Measurements from ENCODE around the gene LRP8.

The LRP8 gene

DNA sequence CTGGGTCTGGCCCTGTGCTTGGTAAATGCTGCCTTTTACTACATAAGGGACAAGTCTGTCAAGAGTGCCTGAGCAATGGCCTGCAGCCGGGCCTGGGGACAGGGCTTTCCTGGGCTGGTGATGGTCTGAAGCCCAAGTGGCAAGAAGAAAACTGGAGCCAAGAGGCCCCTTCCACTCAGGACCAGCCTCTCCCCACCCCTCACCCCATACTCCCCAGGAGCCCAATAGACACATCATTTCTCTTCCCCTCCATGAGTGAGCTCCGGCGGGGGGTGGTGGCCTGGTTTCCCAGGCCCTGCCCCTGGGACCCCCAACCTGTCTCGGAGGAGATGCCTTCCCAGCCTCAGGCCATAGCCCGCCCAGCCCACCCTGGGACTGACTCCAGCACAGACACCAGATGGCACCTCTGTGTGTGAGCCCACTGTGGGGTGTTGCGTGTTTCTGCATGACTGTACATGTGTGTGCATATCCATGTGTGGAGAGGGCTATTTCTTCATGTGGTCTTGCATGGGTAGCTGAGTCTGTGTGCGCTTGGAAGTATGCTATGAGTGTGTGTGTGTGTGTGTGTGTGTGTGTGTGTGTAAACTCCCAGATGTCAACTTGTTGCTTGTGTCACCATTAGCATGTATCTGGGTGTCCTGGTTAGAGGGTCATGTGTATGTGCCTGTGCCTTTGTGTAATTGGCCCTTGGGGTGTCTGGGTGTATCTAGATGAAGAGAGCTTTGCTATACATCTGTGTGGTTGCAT lies 14.3 kb upstream of the LRP8 start:
- Histone ChIP-seq H3K9me3 (replicated peaks in 1 of 2; ENCODE audit: control insufficient read depth in 2 of 2, insufficient read depth in 1 of 2, low read depth in 1 of 2, low read length in 2 of 2) (no peaks in the 10 kb centered on the region), H3K18ac (ENCODE audit: low read length) (no peak overlapping the region), H3K4me1 (ENCODE audit: control insufficient read depth in 2 of 2, insufficient read depth in 1 of 2, low read depth in 1 of 2, low read length in 2 of 2) (peaks cover 0 to 3% of the 10 kb centered on the region in 2 donors), H3K4ac (ENCODE audit: low read length) (no peak overlapping the region), H3K4me3 (ENCODE audit: low read length in 2 of 2) (no peak overlapping the region), H3K27me3 (ENCODE audit: control insufficient read depth in 3 of 3, insufficient read depth in 3 of 3, low read depth in 1 of 3, low read length in 3 of 3) (peaks cover 0 to 17% (median 0%) of the 10 kb centered on the region in 3 experiments), H2BK5ac (ENCODE audit: low read length) (no peak overlapping the region), H2BK15ac (ENCODE audit: low read length) (no peak overlapping the region), H3K14ac (ENCODE audit: low read length) (no peak overlapping the region), H3K4me2 (ENCODE audit: insufficient read depth, low read length, poor library complexity, severe bottlenecking) (no peak overlapping the region), H2BK120ac (ENCODE audit: low read depth, low read length) (no peak overlapping the region), H3K36me3 (replicated peaks in 1 of 2; ENCODE audit: control insufficient read depth in 2 of 2, insufficient read depth in 2 of 2, low read length in 2 of 2) (no peaks in the 10 kb centered on the region), H3K23ac (ENCODE audit: low read depth, low read length, poor library complexity) (no peak overlapping the region), H2BK12ac (ENCODE audit: low read length) (no peak overlapping the region), H4K91ac (ENCODE audit: low read depth, low read length, poor library complexity) (no peak overlapping the region), H2AK5ac (ENCODE audit: low read depth, low read length) (peak overlapping the region; percentile 24), H2AFZ (ENCODE audit: low read length) (no peak overlapping the region), H3K79me1 (ENCODE audit: low read depth, low read length) (no peaks in the 10 kb centered on the region), H3K9ac (ENCODE audit: low read depth, low read length, poor library complexity) (no peak overlapping the region), H3K27ac (replicated peaks; ENCODE audit: low read length) (no peak overlapping the region), H4K8ac (ENCODE audit: low read depth, low read length) (no peak overlapping the region)
- no peak for DNase-seq (ENCODE audit: low spot score)
- no CpG with 5 or more reads among the region's 7 CpGs for WGBS, 2 donors (ENCODE audit: extremely low coverage in 2 of 2, insufficient read length in 2 of 2, insufficient replicate concordance in 1 of 2)

DNA sequence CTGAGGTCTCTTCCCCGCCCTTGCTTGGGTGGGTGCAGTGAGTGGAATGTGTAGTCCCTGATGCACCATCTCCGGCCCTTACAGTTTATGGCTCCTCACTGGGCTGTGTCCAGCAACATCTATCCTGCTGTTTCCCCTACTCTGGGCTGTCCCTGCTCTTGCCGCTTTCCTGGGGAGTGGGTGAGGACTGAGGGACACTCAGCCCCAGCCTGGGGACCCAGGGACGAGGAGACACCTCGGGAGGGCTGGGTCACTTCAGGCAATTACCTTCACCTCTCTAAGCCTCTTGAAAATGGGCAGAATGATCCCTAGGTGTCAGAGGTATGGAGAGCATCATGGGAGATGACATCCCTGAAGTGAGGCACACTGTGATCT lies 13.6 kb upstream of the LRP8 start:
- Histone ChIP-seq H2AFZ (ENCODE audit: low read length) (no peak overlapping the region), H3K14ac (ENCODE audit: low read length) (no peak overlapping the region), H3K27me3 (ENCODE audit: control insufficient read depth in 3 of 3, insufficient read depth in 3 of 3, low read depth in 1 of 3, low read length in 3 of 3) (peaks cover 0 to 17% (median 0%) of the 10 kb centered on the region in 3 experiments), H3K4me2 (ENCODE audit: insufficient read depth, low read length, poor library complexity, severe bottlenecking) (no peak overlapping the region), H3K4ac (ENCODE audit: low read length) (no peak overlapping the region), H4K91ac (ENCODE audit: low read depth, low read length, poor library complexity) (no peak overlapping the region), H3K27ac (replicated peaks; ENCODE audit: low read length) (no peak overlapping the region), H2BK15ac (ENCODE audit: low read length) (no peak overlapping the region), H2BK120ac (ENCODE audit: low read depth, low read length) (no peak overlapping the region), H3K4me3 (ENCODE audit: low read length in 2 of 2) (no peak overlapping the region), H3K79me1 (ENCODE audit: low read depth, low read length) (no peaks in the 10 kb centered on the region), H3K23ac (ENCODE audit: low read depth, low read length, poor library complexity) (no peak overlapping the region), H3K36me3 (replicated peaks in 1 of 2; ENCODE audit: control insufficient read depth in 2 of 2, insufficient read depth in 2 of 2, low read length in 2 of 2) (no peaks in the 10 kb centered on the region), H2BK5ac (ENCODE audit: low read length) (no peak overlapping the region), H3K18ac (ENCODE audit: low read length) (no peak overlapping the region), H3K9ac (ENCODE audit: low read depth, low read length, poor library complexity) (no peak overlapping the region), H3K9me3 (replicated peaks in 1 of 2; ENCODE audit: control insufficient read depth in 2 of 2, insufficient read depth in 1 of 2, low read depth in 1 of 2, low read length in 2 of 2) (no peaks in the 10 kb centered on the region), H2AK5ac (ENCODE audit: low read depth, low read length) (no peak overlapping the region), H2BK12ac (ENCODE audit: low read length) (no peak overlapping the region), H3K4me1 (ENCODE audit: control insufficient read depth in 2 of 2, insufficient read depth in 1 of 2, low read depth in 1 of 2, low read length in 2 of 2) (peaks cover 0 to 3% of the 10 kb centered on the region in 2 donors), H4K8ac (ENCODE audit: low read depth, low read length) (no peak overlapping the region)
- DNase-seq (ENCODE audit: low spot score) = no peak
- WGBS, 2 donors (ENCODE audit: extremely low coverage in 2 of 2, insufficient read length in 2 of 2, insufficient replicate concordance in 1 of 2) = no CpG with 5 or more reads among the region's 5 CpGs

DNA sequence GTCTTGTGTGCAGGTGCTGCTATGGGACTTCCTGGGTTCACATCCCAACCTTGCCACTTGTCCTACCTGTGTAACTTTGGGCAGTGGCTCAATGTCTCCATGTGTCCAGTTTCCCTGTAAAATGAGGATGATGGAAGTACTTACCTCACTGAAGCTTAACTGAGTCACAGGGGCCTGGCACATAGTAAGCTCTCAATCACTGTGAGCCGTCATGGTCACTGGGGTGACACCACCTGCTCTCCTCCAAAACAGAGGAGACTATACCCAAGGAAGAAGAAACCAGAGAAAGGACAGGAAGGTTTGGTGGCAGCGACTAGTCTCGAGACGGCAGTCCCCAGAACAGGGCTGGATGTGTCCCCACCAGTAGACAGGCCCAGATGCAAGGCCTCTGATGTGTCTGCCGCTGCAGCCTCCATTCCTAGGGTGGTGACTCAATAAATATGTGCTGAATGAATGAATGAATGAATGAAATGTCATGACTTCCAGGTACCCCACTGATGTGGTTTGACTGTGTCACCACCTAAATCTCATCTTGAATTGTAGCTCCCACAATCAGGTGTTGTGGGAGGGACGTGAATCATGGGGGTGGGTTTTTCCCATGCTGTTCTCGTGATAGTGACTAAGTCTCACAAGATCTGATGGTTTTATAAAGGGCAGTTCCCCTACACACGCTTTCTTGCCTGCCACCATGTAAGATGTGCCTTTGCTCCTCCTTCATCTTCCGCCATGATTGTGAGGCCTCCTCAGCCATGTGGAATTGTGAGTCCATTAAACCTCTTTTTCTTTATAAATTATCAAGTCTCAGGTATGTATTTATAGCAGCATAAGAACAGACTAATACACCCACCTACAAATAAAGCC lies 13.0 kb upstream of the LRP8 start:
- peaks cover 0 to 3% of the 10 kb centered on the region in 2 donors for H3K4me1 ChIP-seq (ENCODE audit: control insufficient read depth in 2 of 2, insufficient read depth in 1 of 2, low read depth in 1 of 2, low read length in 2 of 2)
- H4K8ac ChIP-seq (ENCODE audit: low read depth, low read length) = no peak overlapping the region
- no peak for DNase-seq (ENCODE audit: low spot score)
- no peak overlapping the region for H3K14ac ChIP-seq (ENCODE audit: low read length)
- H3K23ac ChIP-seq (ENCODE audit: low read depth, low read length, poor library complexity) = no peak overlapping the region
- H2BK5ac ChIP-seq (ENCODE audit: low read length) = peak overlapping the region; percentile 3
- H3K79me1 ChIP-seq (ENCODE audit: low read depth, low read length) = no peaks in the 10 kb centered on the region
- WGBS, 2 donors (ENCODE audit: extremely low coverage in 2 of 2, insufficient read length in 2 of 2, insufficient replicate concordance in 1 of 2) = no CpG with 5 or more reads among the region's 9 CpGs
- no peak overlapping the region for H2BK12ac ChIP-seq (ENCODE audit: low read length)
- H2BK15ac ChIP-seq (ENCODE audit: low read length) = no peak overlapping the region
- H3K27ac ChIP-seq (replicated peaks; ENCODE audit: low read length) = no peak overlapping the region
- H3K4me2 ChIP-seq (ENCODE audit: insufficient read depth, low read length, poor library complexity, severe bottlenecking) = no peak overlapping the region
- H3K9me3 ChIP-seq (replicated peaks in 1 of 2; ENCODE audit: control insufficient read depth in 2 of 2, insufficient read depth in 1 of 2, low read depth in 1 of 2, low read length in 2 of 2) = no peaks in the 10 kb centered on the region
- no peak overlapping the region for H3K4me3 ChIP-seq (ENCODE audit: low read length in 2 of 2)
- no peaks in the 10 kb centered on the region for H3K36me3 ChIP-seq (replicated peaks in 1 of 2; ENCODE audit: control insufficient read depth in 2 of 2, insufficient read depth in 2 of 2, low read length in 2 of 2)
- H2AFZ ChIP-seq (ENCODE audit: low read length) = no peak overlapping the region
- H3K27me3 ChIP-seq (ENCODE audit: control insufficient read depth in 3 of 3, insufficient read depth in 3 of 3, low read depth in 1 of 3, low read length in 3 of 3) = peaks cover 0 to 17% (median 0%) of the 10 kb centered on the region in 3 experiments
- H3K4ac ChIP-seq (ENCODE audit: low read length) = no peak overlapping the region
- H3K18ac ChIP-seq (ENCODE audit: low read length) = peak overlapping the region; percentile 7
- no peak overlapping the region for H4K91ac ChIP-seq (ENCODE audit: low read depth, low read length, poor library complexity)
- H3K9ac ChIP-seq (ENCODE audit: low read depth, low read length, poor library complexity) = no peak overlapping the region
- H2AK5ac ChIP-seq (ENCODE audit: low read depth, low read length) = no peak overlapping the region
- no peak overlapping the region for H2BK120ac ChIP-seq (ENCODE audit: low read depth, low read length)

Data from neuronal stem cell (in vitro differentiated cells).